Activated CD4-positive, alpha-beta T cell treated with anti-CD3 and anti-CD28 coated beads for 24 hours (primary cell): ENCODE data around the gene ZBTB47.
A peak's percentile ranks its signal among the peaks of the same experiment; 100 is the strongest.

ENCODE experiments used
- DNase-seq, 2 donors: peaks; one replicate each; pipeline ENCODE4 v3.0.0-alpha.2; 2020; ENCODE audit warnings: low read depth in 2 of 2

Gene ZBTB47

DNA sequence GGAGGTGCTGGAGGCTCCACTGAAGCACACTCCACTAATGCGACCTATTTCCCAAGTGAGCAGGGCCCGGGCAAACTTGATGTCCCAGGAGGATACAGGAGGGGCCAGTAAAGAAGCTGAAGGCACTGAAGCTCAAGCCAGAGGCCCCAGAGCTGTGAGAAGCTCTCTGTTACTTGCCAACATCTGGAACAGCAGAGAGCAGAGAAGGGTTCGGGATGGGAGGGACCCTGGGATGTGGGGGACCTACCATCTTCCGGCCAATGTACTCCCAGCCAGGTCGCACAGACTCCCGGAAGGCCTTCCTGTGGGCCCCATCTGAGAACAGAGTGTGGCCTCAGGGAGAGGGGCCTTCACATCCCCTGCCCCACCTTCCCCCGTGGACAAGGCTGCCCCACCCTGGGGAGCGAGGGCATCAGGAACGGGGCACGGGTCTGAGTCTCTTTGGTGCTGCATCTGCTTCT is 46.0 kb downstream of the ZBTB47 start:
- DNase-seq, result no peak

GRCh38 chr3:42700366-42701288 is 47.1 kb downstream of the ZBTB47 start:
- no peak for DNase-seq

DNA sequence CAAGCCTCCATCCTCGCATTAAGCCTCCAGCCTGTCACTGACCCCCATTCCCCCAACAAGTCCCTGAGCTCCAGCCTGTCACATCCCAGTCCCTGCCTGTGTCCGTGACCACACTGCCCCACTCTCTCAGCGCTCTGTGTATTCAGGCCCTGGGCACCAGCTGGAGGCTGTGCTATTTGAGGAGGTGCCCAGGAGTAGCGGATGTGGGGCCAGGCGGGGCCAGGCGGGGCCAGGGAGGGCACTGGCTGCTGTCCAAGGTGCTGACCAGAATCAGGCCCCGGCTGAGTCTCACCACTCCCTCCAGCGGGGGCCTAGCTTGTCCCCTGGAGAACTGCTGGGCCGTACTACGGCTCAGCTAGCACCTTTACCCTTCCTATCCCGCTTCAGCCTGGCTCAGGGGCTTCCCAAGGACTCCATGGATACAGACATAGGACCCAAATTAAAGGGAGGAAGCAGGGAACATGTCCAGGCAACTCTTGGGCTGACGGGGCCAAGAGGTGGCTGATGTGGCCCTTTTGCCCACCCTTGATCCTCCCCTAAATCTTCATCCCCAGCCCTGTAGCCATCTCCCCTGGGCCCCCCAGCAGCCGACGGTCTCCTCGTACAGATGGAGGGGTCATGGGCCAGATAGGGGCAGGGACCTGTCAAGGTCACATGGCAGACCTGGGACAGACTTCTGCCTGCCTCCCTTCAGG is 48.0 kb downstream of the ZBTB47 start:
- peak; percentile 18 to 37 for DNase-seq

- DNase-seq, result no peak
These were observed 48.8 kb downstream of the ZBTB47 start, which contains the start of gene HHATL for GRCh38 chr3:42702066-42702951. Gene HHATL (minus strand): TSS chr3:42702798. CDS start chr3:42700826, 1,972 bp downstream.

DNA sequence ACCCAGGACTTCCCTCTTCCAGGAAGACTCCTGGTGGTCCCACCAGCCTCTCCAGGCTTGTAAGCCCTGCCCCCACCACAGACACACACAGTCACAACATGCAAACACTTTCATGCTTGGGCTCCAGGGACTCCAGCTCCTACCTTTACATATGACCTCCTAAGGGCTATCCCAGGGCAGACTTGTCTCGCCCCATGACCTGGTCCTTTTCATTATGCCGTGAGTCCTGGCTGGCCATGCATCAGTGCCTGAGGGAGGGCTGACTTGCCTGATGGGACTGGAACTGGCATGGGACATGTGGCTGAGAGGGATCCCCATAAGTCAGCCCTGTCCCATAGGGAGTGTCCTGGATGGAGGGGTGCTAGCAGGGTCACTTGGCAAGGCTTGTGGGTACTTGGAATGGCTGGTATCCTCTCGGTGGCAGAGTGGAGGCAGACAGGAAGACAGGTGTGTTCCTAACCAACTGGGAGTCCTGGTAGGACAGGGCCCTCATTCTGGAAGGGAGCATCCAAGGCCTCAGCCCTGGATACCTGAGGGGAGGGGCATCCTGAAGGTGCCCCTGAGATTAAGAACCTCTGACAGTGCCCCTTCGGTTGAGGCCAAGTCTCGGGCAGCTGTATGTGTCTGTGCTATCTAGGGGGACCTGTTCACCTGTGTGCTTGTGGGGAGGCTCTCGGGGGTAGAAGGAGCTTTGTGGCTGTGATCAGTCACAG is 49.6 kb downstream of the ZBTB47 start:
- DNase-seq, result no peak

DNA sequence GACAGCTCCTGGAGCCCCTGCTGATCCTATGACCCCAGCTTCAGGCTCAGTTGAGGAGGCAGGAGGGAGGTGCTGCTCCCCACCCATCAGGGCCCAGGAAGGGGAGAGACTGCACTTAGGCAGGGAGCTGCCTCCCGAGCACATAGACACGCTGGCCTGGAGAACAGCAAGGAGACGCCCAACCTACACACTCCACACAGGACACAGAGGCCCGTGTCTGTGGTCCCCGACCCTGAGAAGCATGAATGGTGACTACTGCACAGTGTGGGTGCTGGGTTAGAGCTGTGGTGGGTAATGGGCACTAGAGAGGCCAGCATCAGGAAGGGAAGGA is 50.2 kb downstream of the ZBTB47 start:
- DNase-seq, result no peak

- no peak for DNase-seq
These were observed 50.8 kb downstream of the ZBTB47 start for GRCh38 chr3:42704136-42704841.

GRCh38 chr3:42705058-42705767 is 51.7 kb downstream of the ZBTB47 start:
- DNase-seq, result no peak

GRCh38 chr3:42705962-42706585 is 52.6 kb downstream of the ZBTB47 start:
- DNase-seq, result no peak

DNA sequence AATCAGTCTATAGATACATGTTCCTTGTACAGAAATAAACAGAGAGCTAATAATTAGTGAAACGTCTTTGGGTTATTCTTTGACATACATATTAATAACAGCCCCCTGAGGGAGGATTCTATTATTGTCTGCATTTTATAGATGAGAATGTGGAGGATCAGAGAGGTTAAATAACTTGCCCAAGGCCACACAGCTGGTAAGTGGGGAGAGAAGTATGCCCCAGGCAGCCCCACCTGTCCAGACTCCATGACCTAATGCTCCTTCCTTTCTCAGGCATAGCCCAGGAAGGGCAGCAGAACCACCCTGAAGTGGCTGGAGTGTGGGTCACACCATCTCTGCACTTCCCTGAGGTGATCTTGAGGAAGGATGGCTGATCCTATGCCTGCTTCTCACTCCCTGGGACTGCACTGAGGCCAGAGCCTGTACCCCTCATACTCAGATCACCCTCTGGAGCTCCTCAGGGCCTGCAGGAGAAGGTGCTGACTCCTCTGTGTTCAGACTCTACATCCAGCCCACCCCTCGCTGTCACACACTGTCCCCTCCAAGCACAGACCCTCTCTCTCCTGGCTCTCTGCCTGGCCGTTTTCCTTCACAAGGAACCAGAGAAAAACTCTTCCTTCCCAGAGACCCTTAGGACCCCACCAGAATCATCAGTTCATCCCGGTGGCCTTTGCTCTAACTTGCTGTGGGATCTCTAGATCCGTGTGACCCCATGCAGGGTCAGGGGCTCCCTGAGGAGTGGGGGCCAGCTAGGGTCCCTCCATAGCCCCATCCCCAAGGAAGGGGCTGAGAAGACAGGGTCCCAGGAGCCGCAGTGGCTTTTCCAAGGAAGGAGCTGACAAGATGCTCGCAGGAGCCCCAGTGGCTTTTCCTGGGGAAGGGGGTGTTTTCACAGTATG is 53.5 kb downstream of the ZBTB47 start:
- DNase-seq, result no peak

GRCh38 chr3:42707620-42708355 is 54.3 kb downstream of the ZBTB47 start:
- no peak for DNase-seq

GRCh38 chr3:42708611-42709151 is 55.2 kb downstream of the ZBTB47 start:
- DNase-seq, result no peak

- DNase-seq, result no peak
These were observed 56.1 kb downstream of the ZBTB47 start for GRCh38 chr3:42709621-42710020.

DNA sequence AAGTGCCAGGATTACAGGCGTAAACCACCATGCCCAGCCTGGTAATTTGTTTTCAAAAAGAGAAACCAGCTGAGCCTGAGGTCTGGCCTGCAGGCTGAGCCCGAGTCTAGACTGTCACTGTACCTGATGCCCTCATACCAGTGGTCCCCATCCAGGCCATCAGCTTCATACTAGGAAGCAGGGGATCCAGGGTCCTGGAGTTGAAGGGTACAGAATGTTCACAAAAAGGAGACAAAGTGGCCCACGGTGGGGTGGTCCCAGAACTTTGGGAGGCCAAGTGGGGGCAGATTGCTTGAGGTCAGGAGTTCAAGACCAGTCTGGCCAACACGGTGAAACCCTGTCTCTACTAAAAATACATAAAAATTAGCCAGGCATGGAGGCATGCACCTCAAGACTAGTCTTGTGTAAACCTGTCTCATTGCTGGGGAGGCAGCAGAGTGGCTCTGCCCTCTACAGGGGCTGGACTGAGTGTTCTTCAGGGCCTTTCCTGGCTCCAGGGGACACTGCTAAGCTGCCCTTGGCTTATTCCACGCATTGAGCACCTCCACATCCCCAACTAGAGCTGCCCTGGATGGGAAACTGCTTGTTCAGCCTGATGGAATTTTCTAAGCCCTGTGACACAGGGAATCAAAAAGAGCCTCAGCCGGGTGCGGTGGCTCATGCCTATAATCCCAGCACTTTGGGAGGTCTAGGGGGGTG is 57.0 kb downstream of the ZBTB47 start:
- DNase-seq, result no peak

DNA sequence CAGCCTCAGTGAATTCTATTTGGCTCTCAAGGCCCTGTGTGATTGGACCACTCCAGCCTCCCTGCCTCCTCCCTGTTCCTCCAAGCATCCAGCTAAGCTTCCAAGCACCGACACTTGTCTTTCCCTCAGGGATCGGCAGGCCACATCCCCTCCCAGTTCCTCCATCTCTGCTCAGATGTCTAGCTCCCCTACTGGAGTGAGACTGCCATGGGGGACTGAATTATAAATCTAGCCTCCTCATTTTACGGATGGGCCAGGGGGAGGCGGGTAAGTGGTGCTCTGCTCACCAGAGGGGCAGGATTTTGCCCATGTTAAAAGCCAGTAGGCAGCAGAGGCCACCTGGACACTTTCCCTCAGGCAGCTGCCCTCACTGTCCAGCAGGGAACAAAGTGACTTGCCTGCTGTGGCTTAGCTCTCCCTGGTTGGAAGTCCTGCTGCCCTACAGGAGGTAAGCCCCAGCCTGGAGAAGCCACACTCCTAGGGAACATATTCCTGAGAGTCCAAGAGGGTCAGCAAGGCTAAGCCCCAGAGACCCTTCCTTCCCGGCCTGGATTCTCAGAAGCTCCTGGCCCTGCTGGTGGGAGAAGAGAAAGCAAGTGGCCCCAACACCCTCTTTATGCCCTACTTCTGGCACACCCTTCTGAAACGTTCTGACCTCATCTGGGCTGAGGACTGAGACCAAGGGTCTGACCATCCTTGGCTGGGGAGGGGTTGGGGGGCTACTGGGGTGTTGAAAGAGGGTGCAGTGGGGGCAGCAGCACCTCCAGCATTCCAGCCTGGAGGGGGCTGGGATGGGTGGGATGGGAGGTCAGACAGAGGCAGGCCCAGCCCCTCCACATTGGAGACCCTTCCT is 58.2 kb downstream of the ZBTB47 start:
- no peak for DNase-seq

DNA sequence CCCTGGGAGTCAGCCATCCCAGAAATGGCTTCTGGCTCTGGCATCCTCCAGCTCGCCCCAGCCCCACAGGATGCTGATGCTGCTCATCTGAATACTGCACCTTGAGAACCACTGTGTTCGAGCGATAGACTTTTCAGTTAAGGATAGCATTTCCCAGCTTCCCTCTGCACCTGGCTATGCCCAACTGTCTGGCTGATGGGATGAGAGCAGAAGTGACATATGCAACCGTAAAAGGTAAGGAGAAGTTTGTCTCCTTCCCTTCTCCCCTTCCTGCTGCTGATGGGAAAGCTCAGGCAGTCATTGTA is 58.8 kb downstream of the ZBTB47 start:
- no peak for DNase-seq
